IPS-18c (cell line): ENCODE measurements around the gene GPR18.

Experiments used
- H3K4me3 ChIP-seq: 2 replicates; pipeline ENCODE4 v1.7.0; 2013; ENCODE audit warnings: low read depth, mild to moderate bottlenecking, low read length, moderate library complexity; ENCODE audit not compliant: insufficient read depth
- H3K9me3 ChIP-seq: one replicate; pipeline ENCODE4 v1.6.1; 2013; ENCODE audit warnings: mild to moderate bottlenecking, low read length, moderate library complexity; ENCODE audit not compliant: control insufficient read depth, insufficient read depth

The GPR18 gene

GRCh38 chr13:99295488-99296252, 37.5 kb upstream of the GPR18 start:
- Histone ChIP-seq H3K9me3 (no peaks in the 10 kb centered on the region), H3K4me3 (no peak overlapping the region)

DNA sequence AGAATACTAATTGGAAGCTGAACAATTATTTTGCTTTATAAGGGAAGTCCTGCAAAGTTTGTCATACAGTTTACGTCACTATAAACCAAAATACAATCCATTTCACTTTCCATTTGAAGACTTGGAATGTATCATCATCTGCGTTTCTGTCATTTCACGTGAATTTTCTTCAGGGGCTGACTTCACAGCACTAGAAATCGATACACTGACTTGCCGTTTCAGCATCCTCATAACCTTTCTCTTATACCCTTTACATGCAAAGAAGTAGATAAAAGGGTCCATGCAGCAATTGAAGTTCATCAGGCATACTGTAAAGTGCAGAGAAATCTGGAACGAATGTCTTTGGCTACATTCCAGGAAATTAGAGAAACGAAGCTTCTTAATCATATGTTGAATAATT, 36.8 kb upstream of the GPR18 start:
- Histone ChIP-seq H3K9me3 (no peaks in the 10 kb centered on the region), H3K4me3 (no peak overlapping the region)

DNA sequence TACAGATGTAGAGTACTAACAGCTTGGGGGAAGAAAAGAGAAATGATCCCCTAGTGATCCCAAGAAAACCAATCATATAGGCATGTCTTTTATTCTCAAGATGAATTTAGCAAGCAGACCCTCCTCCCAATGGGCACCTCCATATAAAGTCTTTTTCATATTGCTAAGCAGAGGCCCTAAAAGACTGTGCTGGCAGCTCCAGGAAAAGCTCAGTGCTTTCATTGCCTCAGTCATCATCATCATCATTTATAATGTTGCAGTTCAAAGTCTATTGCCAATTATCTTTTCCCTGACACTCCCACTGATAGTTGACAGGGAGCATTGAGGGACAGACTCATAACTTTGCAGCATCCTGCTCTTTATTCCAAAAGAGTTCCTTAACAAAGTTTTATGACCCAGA, 36.0 kb upstream of the GPR18 start:
- Histone ChIP-seq H3K9me3 (no peaks in the 10 kb centered on the region), H3K4me3 (no peak overlapping the region)

DNA sequence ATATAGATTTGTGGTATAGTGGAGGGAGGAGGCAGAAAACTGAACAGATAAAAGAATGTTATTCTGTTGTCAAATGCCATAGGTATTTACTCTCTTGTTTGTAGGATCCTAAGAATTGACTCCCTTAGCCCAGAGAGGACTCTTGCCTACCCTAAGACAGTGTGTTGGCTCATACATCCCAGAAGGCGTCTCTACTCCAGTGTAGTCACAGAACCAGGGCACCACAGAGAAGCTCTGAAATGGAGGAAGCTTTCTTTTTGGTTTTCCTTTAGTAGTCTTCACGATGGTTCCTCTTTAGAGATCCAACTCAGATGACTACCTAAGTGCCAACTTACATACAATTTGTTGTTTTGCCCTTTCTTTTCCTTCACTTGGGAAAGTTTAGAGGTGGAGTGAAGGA, 35.0 kb upstream of the GPR18 start:
- no peaks in the 10 kb centered on the region for H3K9me3 ChIP-seq

DNA sequence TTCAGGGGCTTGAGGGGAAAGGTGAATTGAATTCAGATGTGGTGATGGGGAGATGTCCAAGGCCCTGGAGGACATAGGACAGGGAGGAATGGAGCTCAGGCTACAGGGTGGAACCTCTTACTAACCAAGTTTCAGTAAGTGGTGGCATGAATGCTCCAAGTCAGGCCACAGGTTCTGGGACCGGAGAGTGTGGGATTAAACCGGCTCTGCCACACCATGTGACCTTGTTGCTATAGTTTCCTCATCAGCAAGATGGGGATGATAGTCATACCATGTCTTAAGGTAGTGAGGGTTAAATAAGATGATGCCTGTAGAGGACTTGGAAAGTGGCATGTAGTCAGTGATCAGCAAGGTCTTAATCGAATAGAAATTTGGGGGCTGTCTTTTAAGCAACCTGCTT, 32.7 kb upstream of the GPR18 start:
- H3K4me3 ChIP-seq: no peak overlapping the region
- no peaks in the 10 kb centered on the region for H3K9me3 ChIP-seq

More for the DNA sequence above, 35.0 kb upstream of the GPR18 start:
- no peak overlapping the region for H3K4me3 ChIP-seq

DNA sequence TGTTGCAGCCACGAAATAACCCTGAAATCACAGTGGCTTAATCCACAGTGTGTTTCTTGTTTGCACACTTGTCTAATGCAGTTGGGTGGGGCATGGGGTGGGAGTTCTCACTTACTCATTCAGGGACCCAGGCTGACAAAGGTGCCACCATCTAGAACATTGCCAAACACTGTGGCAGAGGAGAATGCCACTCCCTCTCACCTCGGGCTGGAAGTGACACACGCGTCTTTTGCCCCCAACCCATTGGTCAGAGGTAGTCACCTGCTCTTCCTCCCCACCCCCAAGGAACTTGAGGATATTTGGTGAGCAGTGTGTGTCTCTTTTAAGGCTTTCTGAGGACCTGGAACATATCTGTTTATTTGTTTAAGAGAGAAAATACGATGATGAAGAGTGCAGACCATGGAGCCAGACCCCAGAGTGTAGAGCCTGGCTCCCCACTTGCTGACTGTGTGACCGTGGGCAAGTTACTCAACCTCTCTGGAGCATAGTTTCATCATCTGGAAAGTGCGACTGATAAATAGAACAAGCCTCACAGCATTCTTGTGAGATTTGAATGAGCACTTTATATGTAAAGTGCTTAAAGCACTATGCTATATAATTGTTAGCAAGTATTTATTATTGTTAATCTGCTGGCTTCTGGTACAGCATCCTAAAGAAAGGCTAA, 31.6 kb upstream of the GPR18 start:
- no peak overlapping the region for H3K4me3 ChIP-seq

DNA sequence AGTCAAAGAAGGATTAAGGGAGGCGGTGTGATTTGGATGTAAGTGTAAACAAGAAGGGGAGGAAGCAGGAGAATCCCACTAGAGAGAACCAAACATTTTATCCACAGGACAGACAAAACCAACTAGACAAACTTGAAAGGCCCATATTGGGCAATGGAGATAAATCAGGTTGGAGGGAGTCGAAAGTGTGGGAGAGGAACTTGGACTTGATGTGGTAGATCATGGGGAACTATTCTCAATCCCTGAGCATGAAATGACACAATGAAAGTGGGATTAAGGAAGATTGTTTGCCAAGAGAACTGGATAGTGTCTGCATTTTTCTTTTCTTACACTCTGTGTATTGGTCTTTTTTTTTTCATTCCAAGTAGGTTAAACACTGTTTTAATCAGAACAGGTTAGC, 31.1 kb upstream of the GPR18 start:
- Histone ChIP-seq H3K4me3 (no peak overlapping the region), H3K9me3 (no peaks in the 10 kb centered on the region)

More for the DNA sequence above, 31.6 kb upstream of the GPR18 start:
- H3K9me3 ChIP-seq: no peaks in the 10 kb centered on the region

GRCh38 chr13:99288089-99288488, 29.9 kb upstream of the GPR18 start:
- Histone ChIP-seq H3K9me3 (no peaks in the 10 kb centered on the region), H3K4me3 (no peak overlapping the region)

GRCh38 chr13:99287551-99287950, 29.4 kb upstream of the GPR18 start:
- H3K4me3 ChIP-seq: no peak overlapping the region
- no peaks in the 10 kb centered on the region for H3K9me3 ChIP-seq

- no peaks in the 10 kb centered on the region for H3K9me3 ChIP-seq
- H3K4me3 ChIP-seq: no peak overlapping the region
These were observed 27.4 kb upstream of the GPR18 start for GRCh38 chr13:99285432-99286182.

DNA sequence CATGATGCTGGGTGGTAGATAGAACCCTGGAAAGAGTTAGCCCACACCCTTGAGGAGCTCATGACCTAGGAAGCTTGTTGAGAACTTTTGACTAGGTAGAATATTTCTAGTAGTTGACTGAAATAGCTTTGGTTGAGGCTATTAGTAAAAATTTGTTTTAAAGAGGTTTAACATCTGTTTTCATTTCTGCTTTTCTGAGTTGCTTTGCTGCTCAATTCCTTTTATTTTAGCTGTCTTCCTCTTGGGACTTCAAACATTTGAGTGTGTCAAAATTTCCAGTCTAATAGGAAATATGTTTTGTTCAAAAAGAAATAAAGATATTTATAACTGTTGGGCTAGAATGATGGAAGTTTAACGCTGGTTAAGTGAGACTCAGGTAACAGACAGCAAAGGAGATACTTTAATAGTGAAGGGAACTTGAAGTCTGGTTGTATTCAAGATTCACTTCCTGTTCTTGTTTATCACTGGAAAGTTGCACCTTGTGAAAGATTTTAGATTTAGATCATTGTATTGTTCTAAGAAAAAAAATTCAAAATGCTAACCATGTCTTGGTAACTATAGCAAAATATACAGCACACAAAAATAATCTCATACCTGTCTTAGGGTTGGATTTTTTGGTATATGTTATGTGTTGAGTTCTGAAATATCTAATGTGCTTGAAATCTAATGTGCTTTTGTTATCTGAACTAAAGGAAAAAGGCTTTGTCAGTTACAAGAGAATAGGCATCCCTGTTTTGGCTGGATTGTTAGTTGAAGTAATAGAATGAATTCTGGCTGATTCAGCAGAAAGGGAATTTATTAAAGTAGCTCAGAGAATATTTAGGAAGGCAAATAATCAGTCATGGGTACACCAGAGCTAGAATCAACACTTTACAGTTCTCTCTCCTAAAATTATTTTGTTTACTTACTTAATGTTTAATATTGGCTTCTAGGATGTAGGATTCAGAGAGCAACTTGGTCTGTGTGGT, 24.4 kb upstream of the GPR18 start:
- Histone ChIP-seq H3K9me3 (no peaks in the 10 kb centered on the region), H3K4me3 (no peak overlapping the region)

DNA sequence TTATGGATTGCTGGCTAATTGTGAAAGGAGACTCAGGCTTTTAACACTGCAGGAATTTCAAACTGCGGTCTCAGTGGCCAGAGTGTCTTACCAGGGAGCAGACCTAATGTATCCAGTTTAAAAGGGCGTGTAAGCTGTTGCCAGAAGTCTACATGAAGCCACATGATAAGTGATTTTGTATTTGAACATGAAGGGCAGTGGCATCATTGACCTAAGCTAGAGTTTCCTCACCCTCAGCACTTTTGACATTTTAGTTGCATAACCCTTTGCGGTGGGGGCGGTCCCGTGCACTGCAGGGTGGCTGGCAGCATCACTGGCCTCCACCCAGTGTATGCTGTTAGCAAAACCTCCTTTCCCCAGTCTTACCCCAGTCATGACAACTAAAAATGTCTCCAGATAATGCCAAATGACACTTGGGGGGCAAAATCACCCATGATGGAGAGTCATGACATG, 23.7 kb upstream of the GPR18 start:
- no peak overlapping the region for H3K4me3 ChIP-seq

GRCh38 chr13:99280166-99280565, 22.0 kb upstream of the GPR18 start:
- Histone ChIP-seq H3K4me3 (no peak overlapping the region), H3K9me3 (no peaks in the 10 kb centered on the region)

More for the DNA sequence above, 23.7 kb upstream of the GPR18 start:
- no peaks in the 10 kb centered on the region for H3K9me3 ChIP-seq

GRCh38 chr13:99279637-99280036, 21.5 kb upstream of the GPR18 start:
- Histone ChIP-seq H3K4me3 (no peak overlapping the region), H3K9me3 (no peaks in the 10 kb centered on the region)

- Histone ChIP-seq H3K9me3 (no peaks in the 10 kb centered on the region), H3K4me3 (no peak overlapping the region)
These were observed 20.7 kb upstream of the GPR18 start for GRCh38 chr13:99278843-99279242.

GRCh38 chr13:99278200-99278599, 20.0 kb upstream of the GPR18 start:
- Histone ChIP-seq H3K9me3 (no peaks in the 10 kb centered on the region), H3K4me3 (no peak overlapping the region)

DNA sequence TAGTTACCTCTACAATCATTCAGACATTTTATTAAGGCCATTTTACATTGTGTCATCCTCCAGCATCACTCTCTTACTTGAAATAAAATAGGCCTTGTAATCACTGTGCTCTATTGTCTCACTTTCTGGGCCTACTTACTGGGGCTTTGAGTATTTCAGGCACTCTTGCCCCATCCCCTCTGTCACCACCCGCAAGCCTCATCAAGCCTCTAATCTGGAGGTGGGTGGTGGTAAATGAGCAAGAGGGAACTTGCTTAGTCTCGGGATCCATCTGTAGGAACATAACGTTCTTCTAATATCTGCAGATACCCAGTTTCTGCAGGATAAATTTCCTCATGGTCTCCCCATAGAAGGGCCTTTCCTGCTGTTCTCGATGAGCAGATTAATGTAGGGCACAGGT, 19.4 kb upstream of the GPR18 start:
- no peaks in the 10 kb centered on the region for H3K9me3 ChIP-seq
- H3K4me3 ChIP-seq: no peak overlapping the region
